ENCODE measurements around the gene ARIH1.

DNA sequence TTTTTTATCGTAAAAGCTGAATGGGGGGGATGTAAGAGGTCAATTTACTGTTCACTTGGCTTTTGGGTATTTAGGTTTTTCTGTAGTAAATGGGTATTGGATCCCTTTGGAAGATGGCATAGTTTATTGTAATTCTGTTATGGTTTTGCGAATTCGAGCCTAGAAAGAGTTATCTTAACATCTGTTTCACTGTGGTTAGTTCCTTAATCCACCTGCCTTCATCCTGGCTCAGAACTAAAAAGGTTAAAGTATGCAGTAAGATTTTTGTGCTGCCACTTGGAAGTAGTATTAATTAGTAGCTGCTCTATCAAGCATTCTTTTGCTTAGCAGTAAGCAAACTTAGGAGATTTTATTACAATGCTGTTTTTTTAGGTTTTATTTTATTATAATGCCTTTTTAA is 62.4 kb downstream of the ARIH1 start:
- no peak for TF ChIP-seq POLR2AphosphoS5 (IDR thresholded peaks at IDR 0.05; ENCODE audit: low read depth, low read length)
- TF ChIP-seq, protein P1, sequence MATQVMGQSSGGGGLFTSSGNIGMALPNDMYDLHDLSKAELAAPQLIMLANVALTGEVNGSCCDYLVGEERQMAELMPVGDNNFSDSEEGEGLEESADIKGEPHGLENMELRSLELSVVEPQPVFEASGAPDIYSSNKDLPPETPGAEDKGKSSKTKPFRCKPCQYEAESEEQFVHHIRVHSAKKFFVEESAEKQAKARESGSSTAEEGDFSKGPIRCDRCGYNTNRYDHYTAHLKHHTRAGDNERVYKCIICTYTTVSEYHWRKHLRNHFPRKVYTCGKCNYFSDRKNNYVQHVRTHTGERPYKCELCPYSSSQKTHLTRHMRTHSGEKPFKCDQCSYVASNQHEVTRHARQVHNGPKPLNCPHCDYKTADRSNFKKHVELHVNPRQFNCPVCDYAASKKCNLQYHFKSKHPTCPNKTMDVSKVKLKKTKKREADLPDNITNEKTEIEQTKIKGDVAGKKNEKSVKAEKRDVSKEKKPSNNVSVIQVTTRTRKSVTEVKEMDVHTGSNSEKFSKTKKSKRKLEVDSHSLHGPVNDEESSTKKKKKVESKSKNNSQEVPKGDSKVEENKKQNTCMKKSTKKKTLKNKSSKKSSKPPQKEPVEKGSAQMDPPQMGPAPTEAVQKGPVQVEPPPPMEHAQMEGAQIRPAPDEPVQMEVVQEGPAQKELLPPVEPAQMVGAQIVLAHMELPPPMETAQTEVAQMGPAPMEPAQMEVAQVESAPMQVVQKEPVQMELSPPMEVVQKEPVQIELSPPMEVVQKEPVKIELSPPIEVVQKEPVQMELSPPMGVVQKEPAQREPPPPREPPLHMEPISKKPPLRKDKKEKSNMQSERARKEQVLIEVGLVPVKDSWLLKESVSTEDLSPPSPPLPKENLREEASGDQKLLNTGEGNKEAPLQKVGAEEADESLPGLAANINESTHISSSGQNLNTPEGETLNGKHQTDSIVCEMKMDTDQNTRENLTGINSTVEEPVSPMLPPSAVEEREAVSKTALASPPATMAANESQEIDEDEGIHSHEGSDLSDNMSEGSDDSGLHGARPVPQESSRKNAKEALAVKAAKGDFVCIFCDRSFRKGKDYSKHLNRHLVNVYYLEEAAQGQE (IDR thresholded peaks at IDR 0.05; ENCODE audit: insufficient read depth in 1 of 2, low read depth in 2 of 2, low read length in 1 of 2): no peak

All from Panc1 (cell line).